ENCODE results near the gene NUDT2. TPM values are rescaled to one million over a fixed set of nuclear protein-coding genes. Genes with fewer than 3 reads are reported as not detected.

NUDT2 gene
- total and polyA plus RNA-seq, 12 donors, result 14.4 to 28.9 (median 18.4) TPM

- Histone ChIP-seq H3K27ac (no peak overlapping the region), H3K4me1 (peaks cover 0 to 52% (median 37%) of the 10 kb centered on the region in 9 donors), H3K27me3 (no peaks in the 10 kb centered on the region), H3K4me3 (no peak overlapping the region), H3K36me3 (peaks cover 0 to 3% (median 0%) of the 10 kb centered on the region in 9 donors), H3K9me3 (no peaks in the 10 kb centered on the region)
- ATAC-seq (no peak), DNase-seq (no peak)
- no peak for TF ChIP-seq CTCF (IDR thresholded peaks at IDR 0.05)
- intact Hi-C loops (cut with DNase I), result loop anchor here in 9 of 10 donors (5.0 to 10.0 kb wide), 6 partner anchors 46 to 281 kb away; partner anchors contain the start of genes MYORG (in 2 of the 9) and RPP25L (in 1 of the 9)
- 79 to 81% methylated on average over 1 of the region's 1 CpG for WGBS, 2 donors
Measured at GRCh38 chr9:34331196-34331595, 1.8 kb downstream of the NUDT2 start.

GRCh38 chr9:34332076-34332964, 3.0 kb downstream of the NUDT2 start:
- Histone ChIP-seq H3K9me3 (no peaks in the 10 kb centered on the region), H3K36me3 (peaks cover 0 to 12% (median 0%) of the 10 kb centered on the region in 9 donors), H3K4me1 (peaks cover 0 to 52% (median 37%) of the 10 kb centered on the region in 9 donors), H3K27me3 (no peaks in the 10 kb centered on the region), H3K27ac (peak overlapping the region in 6 of 10 donors; percentile 23 to 44 (median 34)), H3K4me3 (no peak overlapping the region)
- WGBS, 2 donors, result 32 to 33% methylated on average over 7 of the region's 7 CpGs
- DNase-seq (no peak), ATAC-seq (no peak)
- intact Hi-C loops (cut with DNase I), result loop anchor here (1.0 to 10.0 kb wide), 8 partner anchors 45 to 280 kb away; partner anchors contain the start of genes MYORG (in 2 of the 10) and RPP25L (in 1 of the 10)
- TF ChIP-seq CTCF (IDR thresholded peaks at IDR 0.05), result peak; percentile 53 to 79 (median 64)

GRCh38 chr9:34333836-34334235, 4.5 kb downstream of the NUDT2 start:
- WGBS, 2 donors, result 65 to 70% methylated on average over 3 of the region's 3 CpGs
- no peak for TF ChIP-seq CTCF (IDR thresholded peaks at IDR 0.05)
- intact Hi-C loops (cut with DNase I), result loop anchor here (1.0 to 10.0 kb wide), 8 partner anchors 43 to 278 kb away; partner anchors contain the start of genes MYORG (in 2 of the 10) and RPP25L (in 1 of the 10)

GRCh38 chr9:34334337-34334824, 5.0 kb downstream of the NUDT2 start:
- DNase-seq (no peak), ATAC-seq (peak in 1 of 8 donors; percentile 8)
- TF ChIP-seq CTCF (IDR thresholded peaks at IDR 0.05), result no peak
- H3K27me3 ChIP-seq, result no peaks in the 10 kb centered on the region
- peaks cover 0 to 30% (median 8%) of the 10 kb centered on the region in 9 donors for H3K36me3 ChIP-seq
- H3K4me1 ChIP-seq, result peaks cover 0 to 52% (median 29%) of the 10 kb centered on the region in 9 donors
- peak overlapping the region in 3 of 10 donors; percentile 7 to 43 (median 28) for H3K27ac ChIP-seq
- intact Hi-C loops (cut with DNase I), result loop anchor here in 9 of 10 donors (1.0 to 10.0 kb wide), 8 partner anchors 43 to 278 kb away; partner anchors contain the start of genes MYORG (in 2 of the 9) and RPP25L (in 1 of the 9)
- H3K9me3 ChIP-seq, result no peaks in the 10 kb centered on the region
- no peak overlapping the region for H3K4me3 ChIP-seq
- WGBS, 2 donors, result 22 to 42% methylated on average over 1 of the region's 1 CpG

More at GRCh38 chr9:34333836-34334235, 4.5 kb downstream of the NUDT2 start:
- Histone ChIP-seq H3K4me1 (peaks cover 0 to 50% (median 29%) of the 10 kb centered on the region in 9 donors), H3K9me3 (no peaks in the 10 kb centered on the region), H3K27ac (peak overlapping the region in 2 of 10 donors; percentile 5 to 43), H3K36me3 (peaks cover 0 to 24% (median 2%) of the 10 kb centered on the region in 9 donors), H3K4me3 (no peak overlapping the region), H3K27me3 (no peaks in the 10 kb centered on the region)
- ATAC-seq (no peak), DNase-seq (no peak)

All from heart right ventricle (tissue), 16 donors.